Upper lobe of right lung (tissue), 1 donor: ENCODE measurements around the gene LYSET. TPM values are rescaled to one million over a fixed set of nuclear protein-coding genes. Genes with fewer than 3 reads are reported as not detected.
"Not testable (repeated sequence)": the region's sequence is repeated elsewhere in the genome, so short reads cannot be mapped to it uniquely, and the experiment has no call there.

Experiments
- ATAC-seq: fragments of 200-7000 bp; cut with Tn5 transposase; one replicate; pipeline ENCODE4 v1.9.1; 2020; ENCODE audit warnings: mild to moderate bottlenecking, moderate library complexity
- DNase-seq: peaks from one replicate; pipeline ENCODE4 v3.0.0-alpha.2; 2020
- H3K27ac ChIP-seq: fragments of 200-600 bp; one replicate; pipeline ENCODE4 v1.8.0; 2022
- H3K27me3 ChIP-seq: fragments of 200-600 bp; one replicate; pipeline ENCODE4 v1.8.0; 2022; ENCODE audit warnings: mild to moderate bottlenecking
- H3K36me3 ChIP-seq: fragments of 200-600 bp; one replicate; pipeline ENCODE4 v1.8.0; 2022
- H3K4me1 ChIP-seq: fragments of 200-600 bp; one replicate; pipeline ENCODE4 v1.8.0; 2022
- H3K4me3 ChIP-seq: fragments of 200-600 bp; one replicate; pipeline ENCODE4 v1.8.0; 2022; ENCODE audit warnings: mild to moderate bottlenecking
- H3K9me3 ChIP-seq: fragments of 200-600 bp; one replicate; pipeline ENCODE4 v1.8.0; 2022
- CTCF ChIP-seq: fragments of 200-600 bp; IDR thresholded peaks from one replicate; pipeline ENCODE4 v1.8.0; 2022; ENCODE audit warnings: antibody characterized with exemption
- intact Hi-C: fragments of 100-400 bp; cut with DNase I; formaldehyde crosslinking; loops from one replicate; pipeline ENCODE4 v1.11.0; 2022
- total RNA-seq: library from RNA; stranded (reverse); fragmentation: NEBNext Ultra II Directional; extraction: Animal tissue kit (Norgen Biotek cat#: 25700); gene quantifications from one replicate; pipeline ENCODE4 v1.2.1, GENCODE V29; 2021
- donor health status: DM: no; HTN: yes; CAD: no; lungs with severe emphysema.

LYSET gene
- total RNA-seq, 1 donor from 2014 or later: 33.0 TPM

- intact Hi-C loops: no loop called here
- no peaks in the 10 kb centered on the region for H3K27me3 ChIP-seq
- no peaks in the 10 kb centered on the region for H3K4me1 ChIP-seq
- H3K9me3 ChIP-seq: no peaks in the 10 kb centered on the region
- ATAC-seq (no peak), DNase-seq (no peak)
- H3K36me3 ChIP-seq: peaks cover 86% of the 10 kb centered on the region
- H3K4me3 ChIP-seq: no peak overlapping the region
- no peak overlapping the region for H3K27ac ChIP-seq
- no peak for TF ChIP-seq CTCF
Observed at GRCh38 chr14:93223565-93223964, 38.4 kb downstream of the LYSET start.

GRCh38 chr14:93228550-93228949, 43.4 kb downstream of the LYSET start:
- H3K36me3 ChIP-seq: peaks cover 37% of the 10 kb centered on the region

GRCh38 chr14:93230539-93230938, 45.4 kb downstream of the LYSET start:
- Histone ChIP-seq H3K4me3 (no peak overlapping the region), H3K9me3 (no peaks in the 10 kb centered on the region), H3K27ac (no peak overlapping the region), H3K4me1 (no peaks in the 10 kb centered on the region), H3K27me3 (no peaks in the 10 kb centered on the region), H3K36me3 (peaks cover 30% of the 10 kb centered on the region)
- TF ChIP-seq CTCF: no peak
- intact Hi-C loops: no loop called here
- peak; percentile 5 for ATAC-seq
- DNase-seq: no peak

More at GRCh38 chr14:93228550-93228949, 43.4 kb downstream of the LYSET start:
- TF ChIP-seq CTCF: no peak
- no peaks in the 10 kb centered on the region for H3K4me1 ChIP-seq
- H3K27ac ChIP-seq: no peak overlapping the region
- DNase-seq: no peak
- ATAC-seq: no peak
- no peaks in the 10 kb centered on the region for H3K9me3 ChIP-seq
- intact Hi-C loops: no loop called here
- H3K4me3 ChIP-seq: no peak overlapping the region
- H3K27me3 ChIP-seq: no peaks in the 10 kb centered on the region

- no peak for TF ChIP-seq CTCF
- peak overlapping the region; percentile 35 for H3K4me3 ChIP-seq
- DNase-seq (peak; percentile 56), ATAC-seq (peak; percentile 50)
- no peaks in the 10 kb centered on the region for H3K4me1 ChIP-seq
- no peaks in the 10 kb centered on the region for H3K27me3 ChIP-seq
- H3K27ac ChIP-seq: no peak overlapping the region
- H3K9me3 ChIP-seq: no peaks in the 10 kb centered on the region
- intact Hi-C loops: no loop called here
- H3K36me3 ChIP-seq: peaks cover 22% of the 10 kb centered on the region
Observed at GRCh38 chr14:93231129-93231979, 46.2 kb downstream of the LYSET start.

GRCh38 chr14:93232159-93232558, 47.0 kb downstream of the LYSET start:
- peak; percentile 55 for DNase-seq
- Histone ChIP-seq H3K36me3 (peaks cover 14% of the 10 kb centered on the region), H3K4me3 (no peak overlapping the region), H3K9me3 (no peaks in the 10 kb centered on the region), H3K27me3 (no peaks in the 10 kb centered on the region), H3K27ac (no peak overlapping the region), H3K4me1 (no peaks in the 10 kb centered on the region)
- TF ChIP-seq CTCF: no peak
- ATAC-seq: no peak
- intact Hi-C loops: no loop called here

GRCh38 chr14:93233078-93233477, 48.0 kb downstream of the LYSET start:
- H3K36me3 ChIP-seq, ATAC-seq, H3K9me3 ChIP-seq, H3K4me1 ChIP-seq, H3K27ac ChIP-seq, intact Hi-C loops, DNase-seq, H3K27me3 ChIP-seq, H3K4me3 ChIP-seq: not testable (repeated sequence)
